ENCODE data around the gene RTEL1. TPM values are rescaled to one million over a fixed set of nuclear protein-coding genes. Genes with fewer than 3 reads are reported as not detected.
A peak's percentile ranks its signal among the peaks of the same experiment; 100 is the strongest.

RTEL1 gene
- total RNA-seq, 1 donor from 2014 or later: 20.2 TPM

GRCh38 chr20:63672666-63673065, 14.6 kb downstream of the RTEL1 start:
- DNase-seq (ENCODE audit: low spot score): no peak
- H3K4me3 Mint-ChIP-seq (ENCODE audit: unreplicated experiment): no peak overlapping the region
- H3K27ac Mint-ChIP-seq (ENCODE audit: unreplicated experiment): no peak overlapping the region
- H3K4me1 Mint-ChIP-seq (ENCODE audit: unreplicated experiment): no peaks in the 10 kb centered on the region
- H3K27me3 Mint-ChIP-seq (ENCODE audit: unreplicated experiment): peaks cover 2% of the 10 kb centered on the region
- peaks cover 21% of the 10 kb centered on the region for H3K36me3 Mint-ChIP-seq (ENCODE audit: low read depth, unreplicated experiment)
- no peaks in the 10 kb centered on the region for H3K9me3 Mint-ChIP-seq (ENCODE audit: unreplicated experiment)
- TF ChIP-seq CTCF (IDR thresholded peaks at IDR 0.05; ENCODE audit: unreplicated experiment): no peak

- Mint-ChIP-seq H3K27ac (ENCODE audit: unreplicated experiment) (no peak overlapping the region), H3K27me3 (ENCODE audit: unreplicated experiment) (peaks cover 2% of the 10 kb centered on the region), H3K9me3 (ENCODE audit: unreplicated experiment) (no peaks in the 10 kb centered on the region), H3K4me1 (ENCODE audit: unreplicated experiment) (no peaks in the 10 kb centered on the region), H3K4me3 (ENCODE audit: unreplicated experiment) (no peak overlapping the region), H3K36me3 (ENCODE audit: low read depth, unreplicated experiment) (peaks cover 18% of the 10 kb centered on the region)
- no peak for TF ChIP-seq CTCF (IDR thresholded peaks at IDR 0.05; ENCODE audit: unreplicated experiment)
- DNase-seq (ENCODE audit: low spot score): no peak
Observed at GRCh38 chr20:63673951-63674350, 15.8 kb downstream of the RTEL1 start.

- TF ChIP-seq CTCF (IDR thresholded peaks at IDR 0.05; ENCODE audit: unreplicated experiment): no peak
- Mint-ChIP-seq H3K27me3 (ENCODE audit: unreplicated experiment) (peaks cover 2% of the 10 kb centered on the region), H3K27ac (ENCODE audit: unreplicated experiment) (no peak overlapping the region), H3K4me1 (ENCODE audit: unreplicated experiment) (no peaks in the 10 kb centered on the region), H3K9me3 (ENCODE audit: unreplicated experiment) (no peaks in the 10 kb centered on the region), H3K4me3 (ENCODE audit: unreplicated experiment) (no peak overlapping the region), H3K36me3 (ENCODE audit: low read depth, unreplicated experiment) (peaks cover 13% of the 10 kb centered on the region)
- DNase-seq (ENCODE audit: low spot score): no peak
Observed at GRCh38 chr20:63675681-63676368, 17.7 kb downstream of the RTEL1 start.

GRCh38 chr20:63678071-63678470, 20.0 kb downstream of the RTEL1 start:
- Mint-ChIP-seq H3K9me3 (ENCODE audit: unreplicated experiment) (no peaks in the 10 kb centered on the region), H3K27ac (ENCODE audit: unreplicated experiment) (no peak overlapping the region), H3K36me3 (ENCODE audit: low read depth, unreplicated experiment) (peaks cover 13% of the 10 kb centered on the region), H3K4me3 (ENCODE audit: unreplicated experiment) (no peak overlapping the region), H3K27me3 (ENCODE audit: unreplicated experiment) (peaks cover 5% of the 10 kb centered on the region), H3K4me1 (ENCODE audit: unreplicated experiment) (no peaks in the 10 kb centered on the region)
- DNase-seq (ENCODE audit: low spot score): no peak
- no peak for TF ChIP-seq CTCF (IDR thresholded peaks at IDR 0.05; ENCODE audit: unreplicated experiment)

GRCh38 chr20:63678667-63679465, 20.8 kb downstream of the RTEL1 start:
- TF ChIP-seq CTCF (IDR thresholded peaks at IDR 0.05; ENCODE audit: unreplicated experiment): no peak
- H3K27ac Mint-ChIP-seq (ENCODE audit: unreplicated experiment): no peak overlapping the region
- DNase-seq (ENCODE audit: low spot score): no peak
- H3K9me3 Mint-ChIP-seq (ENCODE audit: unreplicated experiment): no peaks in the 10 kb centered on the region
- H3K27me3 Mint-ChIP-seq (ENCODE audit: unreplicated experiment): peaks cover 7% of the 10 kb centered on the region
- H3K4me1 Mint-ChIP-seq (ENCODE audit: unreplicated experiment): no peaks in the 10 kb centered on the region
- peaks cover 13% of the 10 kb centered on the region for H3K36me3 Mint-ChIP-seq (ENCODE audit: low read depth, unreplicated experiment)
- H3K4me3 Mint-ChIP-seq (ENCODE audit: unreplicated experiment): peak overlapping the region; percentile 37

Measured in endothelial cell (in vitro differentiated cells).